CD4-positive, CD25-positive, alpha-beta regulatory T cell (primary cell): ENCODE results near the gene PTCD2. TPM values are rescaled to one million over a fixed set of nuclear protein-coding genes. Genes with fewer than 3 reads are reported as not detected.

ENCODE experiments used
- ATAC-seq, 2 donors: fragments of 150-1000 bp; cut with Tn5 transposase; one replicate each; pipeline ENCODE4 v1.10.0; 2021; ENCODE audit warnings: low read depth in 2 of 2, moderate number of reproducible peaks in 2 of 2, moderate library complexity in 1 of 2
- DNase-seq, 3 donors: peaks; one replicate each; pipeline versions ENCODE4 v3.0.0 to v3.0.0-alpha.2; 2012 to 2022; ENCODE audit warnings: mixed read lengths in 1 of 3
- H3K27ac ChIP-seq: one replicate; pipeline ENCODE4 v1.7.0; 2013; ENCODE audit warnings: mild to moderate bottlenecking, low read length; ENCODE audit not compliant: insufficient read depth, poor library complexity, severe bottlenecking
- H3K27me3 ChIP-seq: one replicate; pipeline ENCODE4 v1.7.0; 2013; ENCODE audit warnings: low read length; ENCODE audit not compliant: control insufficient read depth, insufficient read depth
- H3K36me3 ChIP-seq: one replicate; pipeline ENCODE4 v1.7.0; 2013; ENCODE audit warnings: mild to moderate bottlenecking, low read length, moderate library complexity; ENCODE audit not compliant: control insufficient read depth, insufficient read depth
- H3K4me1 ChIP-seq: 2 replicates; pipeline ENCODE4 v1.7.0; 2013; ENCODE audit warnings: mild to moderate bottlenecking, low read length; ENCODE audit not compliant: insufficient read depth, control insufficient read depth, poor library complexity, severe bottlenecking
- H3K4me3 ChIP-seq: one replicate; pipeline ENCODE4 v1.7.0; 2013; ENCODE audit warnings: low read depth, mild to moderate bottlenecking, low read length, moderate library complexity
- H3K9me3 ChIP-seq, 2 experiments: 1 replicate in 1 of 2; 2 replicates in 1 of 2; pipeline ENCODE4 v1.7.0; 2013; ENCODE audit warnings: low read length in 2 of 2, mild to moderate bottlenecking in 1 of 2, moderate library complexity in 1 of 2; ENCODE audit not compliant: control insufficient read depth in 2 of 2
- H3K27ac Mint-ChIP-seq, 3 donors: one replicate each; pipeline ENCODE4 v1.8.0; 2020 to 2022; ENCODE audit warnings: mild to moderate bottlenecking in 3 of 3, mixed read lengths in 3 of 3, moderate library complexity in 2 of 3
- H3K27me3 Mint-ChIP-seq: one replicate; pipeline ENCODE4 v1.8.0; 2022; ENCODE audit warnings: mild to moderate bottlenecking, mixed read lengths
- H3K36me3 Mint-ChIP-seq: one replicate; pipeline ENCODE4 v1.8.0; 2020; ENCODE audit warnings: mixed read lengths
- H3K4me1 Mint-ChIP-seq, 4 donors: one replicate each; pipeline ENCODE4 v1.8.0; 2020 to 2022; ENCODE audit warnings: mixed read lengths in 4 of 4, mild to moderate bottlenecking in 1 of 4
- H3K4me3 Mint-ChIP-seq, 4 donors: one replicate each; pipeline ENCODE4 v1.8.0; 2020 to 2022; ENCODE audit warnings: mild to moderate bottlenecking in 4 of 4, mixed read lengths in 4 of 4, moderate library complexity in 3 of 4
- H3K9me3 Mint-ChIP-seq, 7 donors: one replicate each; pipeline ENCODE4 v1.8.0; 2020 to 2022; ENCODE audit warnings: mixed read lengths in 7 of 7, mild to moderate bottlenecking in 3 of 7, moderate library complexity in 2 of 7
- polyA plus RNA-seq, 4 donors: library from polyadenylated mRNA; unstranded; fragments of 300-500 nt; fragmentation: Illumina TruSeq; gene quantifications; one replicate each; pipeline ENCODE4 v1.2.3, GENCODE V29; 2021
- total RNA-seq: library from RNA; stranded (reverse); gene quantifications from one replicate; pipeline ENCODE4 v1.2.3, GENCODE V29; 2022

Gene PTCD2
- total and polyA plus RNA-seq, 5 donors from 2014 or later: 3.4 to 6.5 (median 5.5) TPM

- Histone ChIP-seq H3K4me1 (no peaks in the 10 kb centered on the region), H3K9me3 (no peaks in the 10 kb centered on the region), H3K4me3 (no peak overlapping the region), H3K27ac (no peak overlapping the region), H3K36me3 (no peaks in the 10 kb centered on the region), H3K27me3 (no peaks in the 10 kb centered on the region)
- no peaks in the 10 kb centered on the region for H3K9me3 Mint-ChIP-seq
- DNase-seq (no peak), ATAC-seq (no peak)
- no peaks in the 10 kb centered on the region for H3K4me1 Mint-ChIP-seq
- peaks cover 4% of the 10 kb centered on the region for H3K27me3 Mint-ChIP-seq
- no peak overlapping the region for H3K4me3 Mint-ChIP-seq
- H3K27ac Mint-ChIP-seq: no peak overlapping the region
- peaks cover 5% of the 10 kb centered on the region for H3K36me3 Mint-ChIP-seq
Measured at GRCh38 chr5:72376381-72376780, 56.2 kb downstream of the PTCD2 start.

- Histone ChIP-seq H3K4me3 (no peak overlapping the region), H3K9me3 (no peaks in the 10 kb centered on the region), H3K4me1 (no peaks in the 10 kb centered on the region), H3K36me3 (no peaks in the 10 kb centered on the region), H3K27ac (no peak overlapping the region), H3K27me3 (no peaks in the 10 kb centered on the region)
- H3K27ac Mint-ChIP-seq: no peak overlapping the region
- DNase-seq (no peak), ATAC-seq (no peak)
- no peaks in the 10 kb centered on the region for H3K4me1 Mint-ChIP-seq
- no peak overlapping the region for H3K4me3 Mint-ChIP-seq
- H3K36me3 Mint-ChIP-seq: no peaks in the 10 kb centered on the region
- H3K27me3 Mint-ChIP-seq: peaks cover 4% of the 10 kb centered on the region
- no peaks in the 10 kb centered on the region for H3K9me3 Mint-ChIP-seq
Measured at GRCh38 chr5:72377910-72378638, 57.9 kb downstream of the PTCD2 start.

- H3K27me3 Mint-ChIP-seq: peaks cover 4% of the 10 kb centered on the region
- no peaks in the 10 kb centered on the region for H3K4me1 ChIP-seq
- H3K4me3 Mint-ChIP-seq: no peak overlapping the region
- H3K27ac ChIP-seq: no peak overlapping the region
- no peak overlapping the region for H3K27ac Mint-ChIP-seq
- no peak overlapping the region for H3K4me3 ChIP-seq
- H3K9me3 Mint-ChIP-seq: no peaks in the 10 kb centered on the region
- no peaks in the 10 kb centered on the region for H3K36me3 Mint-ChIP-seq
- no peak for DNase-seq
- no peaks in the 10 kb centered on the region for H3K36me3 ChIP-seq
- no peak for ATAC-seq
- no peaks in the 10 kb centered on the region for H3K4me1 Mint-ChIP-seq
- no peaks in the 10 kb centered on the region for H3K27me3 ChIP-seq
- H3K9me3 ChIP-seq: no peaks in the 10 kb centered on the region
Measured at GRCh38 chr5:72378639-72379289, 58.6 kb downstream of the PTCD2 start.

- Histone ChIP-seq H3K4me1 (no peaks in the 10 kb centered on the region), H3K27me3 (no peaks in the 10 kb centered on the region), H3K27ac (no peak overlapping the region), H3K4me3 (no peak overlapping the region), H3K36me3 (no peaks in the 10 kb centered on the region), H3K9me3 (no peaks in the 10 kb centered on the region)
- DNase-seq (no peak), ATAC-seq (no peak)
- H3K27me3 Mint-ChIP-seq: peaks cover 9% of the 10 kb centered on the region
- no peaks in the 10 kb centered on the region for H3K36me3 Mint-ChIP-seq
- no peak overlapping the region for H3K27ac Mint-ChIP-seq
- H3K9me3 Mint-ChIP-seq: no peaks in the 10 kb centered on the region
- H3K4me3 Mint-ChIP-seq: no peak overlapping the region
- H3K4me1 Mint-ChIP-seq: no peaks in the 10 kb centered on the region
Measured at GRCh38 chr5:72379936-72380335, 59.8 kb downstream of the PTCD2 start.

- Mint-ChIP-seq H3K27ac (no peak overlapping the region), H3K4me1 (no peaks in the 10 kb centered on the region), H3K36me3 (no peaks in the 10 kb centered on the region), H3K27me3 (peaks cover 9% of the 10 kb centered on the region), H3K9me3 (no peaks in the 10 kb centered on the region), H3K4me3 (no peak overlapping the region)
- Histone ChIP-seq H3K4me3 (no peak overlapping the region), H3K27me3 (no peaks in the 10 kb centered on the region), H3K4me1 (no peaks in the 10 kb centered on the region), H3K36me3 (no peaks in the 10 kb centered on the region), H3K27ac (no peak overlapping the region), H3K9me3 (no peaks in the 10 kb centered on the region)
- ATAC-seq: no peak
- DNase-seq: no peak
Measured at GRCh38 chr5:72380492-72381274, 60.5 kb downstream of the PTCD2 start.

GRCh38 chr5:72383280-72383679, 63.1 kb downstream of the PTCD2 start:
- DNase-seq: no peak
- H3K4me3 Mint-ChIP-seq: no peak overlapping the region
- H3K27me3 ChIP-seq: no peaks in the 10 kb centered on the region
- H3K27ac ChIP-seq: no peak overlapping the region
- H3K27me3 Mint-ChIP-seq: peaks cover 21% of the 10 kb centered on the region
- H3K27ac Mint-ChIP-seq: no peak overlapping the region
- H3K9me3 Mint-ChIP-seq: no peaks in the 10 kb centered on the region
- H3K36me3 Mint-ChIP-seq: no peaks in the 10 kb centered on the region
- no peak for ATAC-seq
- H3K4me3 ChIP-seq: no peak overlapping the region
- H3K9me3 ChIP-seq: no peaks in the 10 kb centered on the region
- no peaks in the 10 kb centered on the region for H3K4me1 Mint-ChIP-seq
- H3K4me1 ChIP-seq: no peaks in the 10 kb centered on the region
- no peaks in the 10 kb centered on the region for H3K36me3 ChIP-seq

GRCh38 chr5:72383726-72384125, 63.6 kb downstream of the PTCD2 start:
- Mint-ChIP-seq H3K36me3 (no peaks in the 10 kb centered on the region), H3K27me3 (peaks cover 21% of the 10 kb centered on the region), H3K27ac (no peak overlapping the region), H3K9me3 (no peaks in the 10 kb centered on the region), H3K4me1 (no peaks in the 10 kb centered on the region), H3K4me3 (no peak overlapping the region)
- Histone ChIP-seq H3K27me3 (no peaks in the 10 kb centered on the region), H3K9me3 (no peaks in the 10 kb centered on the region), H3K4me1 (no peaks in the 10 kb centered on the region), H3K27ac (no peak overlapping the region), H3K4me3 (no peak overlapping the region), H3K36me3 (no peaks in the 10 kb centered on the region)
- ATAC-seq (no peak), DNase-seq (no peak)
